Endothelial cell of umbilical vein (primary cell): ENCODE data around the gene FAM72C.
"Not testable (repeated sequence)": the region's sequence is repeated elsewhere in the genome, so short reads cannot be mapped to it uniquely, and the experiment has no call there.

Source experiments
- CTCF ChIP-seq, 2 donors: IDR thresholded peaks; 1 replicate in 1 of 2; 2 replicates in 1 of 2; pipeline ENCODE4 v1.5.1; 2011; ENCODE audit warnings: low read length in 2 of 2, mild to moderate bottlenecking in 2 of 2, moderate library complexity in 2 of 2, control low read depth in 1 of 2, inconsistent platforms in 1 of 2, low read depth in 1 of 2; ENCODE audit not compliant: insufficient read depth in 1 of 2; ENCODE audit errors: extremely low read depth in 1 of 2
- MYC ChIP-seq: IDR thresholded peaks from one replicate; pipeline ENCODE4 v1.6.1; 2011; ENCODE audit warnings: mild to moderate bottlenecking, low read depth, low read length
- POLR2AphosphoS5 ChIP-seq: IDR thresholded peaks from 2 replicates; pipeline ENCODE4 v1.6.1; 2012; ENCODE audit warnings: low read depth, mild to moderate bottlenecking, control low read depth, low read length, moderate library complexity; ENCODE audit not compliant: insufficient read depth

GRCh38 chr1:144014528-144014927 lies 42.7 kb upstream of the FAM72C start:
- TF ChIP-seq POLR2AphosphoS5; CTCF (IDR thresholded peaks at IDR 0.05; ENCODE audit: extremely low read depth in 1 of 2, insufficient read depth in 1 of 2, low read depth in 1 of 2, low read length in 2 of 2); MYC: not testable (repeated sequence)
